ENCODE measurements around the gene STMN1. TPM values are rescaled to one million over a fixed set of nuclear protein-coding genes. Genes with fewer than 3 reads are reported as not detected.
A peak's percentile ranks its signal among the peaks of the same experiment; 100 is the strongest.

Gene STMN1
- total RNA-seq, 1 experiment from 2014 or later: 933 TPM

DNA sequence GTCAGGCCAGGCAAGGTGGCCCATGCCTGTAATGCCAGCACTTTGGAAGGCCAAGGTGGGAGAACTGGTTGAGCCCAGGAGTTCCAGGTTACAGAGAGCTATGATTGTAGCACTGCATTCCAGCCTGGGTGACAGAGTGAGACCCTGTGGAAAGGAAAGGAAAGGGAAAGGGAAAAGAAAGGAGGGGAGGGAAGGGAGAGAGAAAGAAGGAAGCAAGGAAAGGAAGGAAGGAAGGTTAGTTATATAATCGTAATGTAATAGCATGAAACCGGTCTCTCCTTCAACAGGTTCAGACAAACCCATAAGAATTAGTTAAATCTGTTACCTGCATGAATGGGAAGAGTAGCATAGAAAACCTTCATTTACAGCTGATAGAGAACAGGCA, 29.5 kb downstream of the STMN1 start:
- CTCF ChIA-PET: no interaction called here
- H3K27me3 ChIP-seq (replicated peaks; ENCODE audit: insufficient read depth, low read depth, low read length, poor library complexity): no peaks in the 10 kb centered on the region
- no peak for DNase-seq (ENCODE audit: low spot score)
- TF ChIP-seq, protein P1, sequence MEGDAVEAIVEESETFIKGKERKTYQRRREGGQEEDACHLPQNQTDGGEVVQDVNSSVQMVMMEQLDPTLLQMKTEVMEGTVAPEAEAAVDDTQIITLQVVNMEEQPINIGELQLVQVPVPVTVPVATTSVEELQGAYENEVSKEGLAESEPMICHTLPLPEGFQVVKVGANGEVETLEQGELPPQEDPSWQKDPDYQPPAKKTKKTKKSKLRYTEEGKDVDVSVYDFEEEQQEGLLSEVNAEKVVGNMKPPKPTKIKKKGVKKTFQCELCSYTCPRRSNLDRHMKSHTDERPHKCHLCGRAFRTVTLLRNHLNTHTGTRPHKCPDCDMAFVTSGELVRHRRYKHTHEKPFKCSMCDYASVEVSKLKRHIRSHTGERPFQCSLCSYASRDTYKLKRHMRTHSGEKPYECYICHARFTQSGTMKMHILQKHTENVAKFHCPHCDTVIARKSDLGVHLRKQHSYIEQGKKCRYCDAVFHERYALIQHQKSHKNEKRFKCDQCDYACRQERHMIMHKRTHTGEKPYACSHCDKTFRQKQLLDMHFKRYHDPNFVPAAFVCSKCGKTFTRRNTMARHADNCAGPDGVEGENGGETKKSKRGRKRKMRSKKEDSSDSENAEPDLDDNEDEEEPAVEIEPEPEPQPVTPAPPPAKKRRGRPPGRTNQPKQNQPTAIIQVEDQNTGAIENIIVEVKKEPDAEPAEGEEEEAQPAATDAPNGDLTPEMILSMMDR (conservative IDR thresholded peaks at IDR 0.05; ENCODE audit: low read depth, low read length): no peak
- TF ChIP-seq EZH2 (IDR thresholded peaks at IDR 0.05; ENCODE audit: borderline replicate concordance, low read depth, low read length, poor library complexity, severe bottlenecking): no peak
- BruUV-seq (replicated peaks): no TSS peak
- H3K36me3 ChIP-seq (ENCODE audit: insufficient read depth, low read length, poor library complexity, severe bottlenecking): no peaks in the 10 kb centered on the region
- intact Hi-C loops (cut with micrococcal nuclease; ENCODE audit: unreplicated experiment): no loop called here
- H3K4me1 ChIP-seq (ENCODE audit: insufficient read depth, low read length, poor library complexity, severe bottlenecking): peaks cover 7% of the 10 kb centered on the region
- no peaks in the 10 kb centered on the region for H3K9me3 ChIP-seq (ENCODE audit: low read depth, low read length, poor library complexity, severe bottlenecking)
- no peak overlapping the region for H3K4me3 ChIP-seq (ENCODE audit: low read depth, low read length, poor library complexity, severe bottlenecking)
- POLR2A ChIA-PET (ENCODE audit: low non-redundant PET): no interaction called here
- H3K27ac ChIP-seq (ENCODE audit: low read depth, low read length, poor library complexity, severe bottlenecking): no peak overlapping the region

DNA sequence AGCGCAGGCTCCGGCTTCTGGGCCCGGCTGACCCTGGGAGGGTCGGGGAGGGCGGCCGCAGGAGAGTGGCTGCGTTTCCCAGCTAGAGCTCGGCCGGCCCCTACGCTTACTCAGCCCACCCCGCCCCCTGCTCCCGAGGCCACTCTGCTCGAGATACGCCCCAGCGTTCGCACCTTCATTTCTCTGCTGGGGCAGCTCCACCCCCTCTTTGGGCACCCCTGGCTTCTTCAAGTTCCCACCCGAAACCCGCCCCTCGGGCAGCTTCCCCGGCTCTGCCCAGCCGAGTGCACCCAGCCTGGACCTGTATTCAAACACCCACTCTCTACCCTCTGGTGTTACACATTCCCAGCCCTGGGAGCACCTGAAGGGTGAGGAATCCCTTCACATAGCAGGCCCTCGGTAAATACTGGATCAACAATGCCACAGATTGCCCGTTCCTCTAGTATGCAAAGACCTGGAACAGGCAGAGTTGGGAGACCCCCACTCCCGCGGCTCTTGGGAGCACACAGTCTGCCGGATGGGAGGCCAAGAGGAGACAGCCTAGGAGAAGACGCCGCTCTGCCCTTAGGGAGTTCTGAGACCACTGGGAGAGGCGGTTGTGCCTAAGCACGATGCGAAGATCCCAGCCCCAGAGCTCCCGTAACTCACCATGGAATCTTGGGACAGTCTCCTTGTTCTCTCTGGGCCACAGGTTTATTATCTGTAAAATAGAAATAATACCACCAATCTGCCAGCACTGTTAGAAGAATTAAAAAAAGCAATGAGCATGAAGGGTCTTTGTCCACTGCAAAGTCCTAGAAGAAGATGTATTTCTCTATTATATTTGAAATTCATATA, 30.1 kb downstream of the STMN1 start:
- ChIA-PET CTCF (no interaction called here), POLR2A (ENCODE audit: low non-redundant PET) (no interaction called here)
- intact Hi-C loops (cut with micrococcal nuclease; ENCODE audit: unreplicated experiment): no loop called here
- H3K36me3 ChIP-seq (ENCODE audit: insufficient read depth, low read length, poor library complexity, severe bottlenecking): no peaks in the 10 kb centered on the region
- H3K9me3 ChIP-seq (ENCODE audit: low read depth, low read length, poor library complexity, severe bottlenecking): no peaks in the 10 kb centered on the region
- no peak for DNase-seq (ENCODE audit: low spot score)
- H3K4me1 ChIP-seq (ENCODE audit: insufficient read depth, low read length, poor library complexity, severe bottlenecking): peaks cover 7% of the 10 kb centered on the region
- TF ChIP-seq, protein P1 (conservative IDR thresholded peaks at IDR 0.05; ENCODE audit: low read depth, low read length): no peak
- TF ChIP-seq EZH2 (IDR thresholded peaks at IDR 0.05; ENCODE audit: borderline replicate concordance, low read depth, low read length, poor library complexity, severe bottlenecking): no peak
- no peaks in the 10 kb centered on the region for H3K27me3 ChIP-seq (replicated peaks; ENCODE audit: insufficient read depth, low read depth, low read length, poor library complexity)
- BruUV-seq (replicated peaks): no TSS peak
- H3K27ac ChIP-seq (ENCODE audit: low read depth, low read length, poor library complexity, severe bottlenecking): no peak overlapping the region
- peak overlapping the region; percentile 54 for H3K4me3 ChIP-seq (ENCODE audit: low read depth, low read length, poor library complexity, severe bottlenecking)

DNA sequence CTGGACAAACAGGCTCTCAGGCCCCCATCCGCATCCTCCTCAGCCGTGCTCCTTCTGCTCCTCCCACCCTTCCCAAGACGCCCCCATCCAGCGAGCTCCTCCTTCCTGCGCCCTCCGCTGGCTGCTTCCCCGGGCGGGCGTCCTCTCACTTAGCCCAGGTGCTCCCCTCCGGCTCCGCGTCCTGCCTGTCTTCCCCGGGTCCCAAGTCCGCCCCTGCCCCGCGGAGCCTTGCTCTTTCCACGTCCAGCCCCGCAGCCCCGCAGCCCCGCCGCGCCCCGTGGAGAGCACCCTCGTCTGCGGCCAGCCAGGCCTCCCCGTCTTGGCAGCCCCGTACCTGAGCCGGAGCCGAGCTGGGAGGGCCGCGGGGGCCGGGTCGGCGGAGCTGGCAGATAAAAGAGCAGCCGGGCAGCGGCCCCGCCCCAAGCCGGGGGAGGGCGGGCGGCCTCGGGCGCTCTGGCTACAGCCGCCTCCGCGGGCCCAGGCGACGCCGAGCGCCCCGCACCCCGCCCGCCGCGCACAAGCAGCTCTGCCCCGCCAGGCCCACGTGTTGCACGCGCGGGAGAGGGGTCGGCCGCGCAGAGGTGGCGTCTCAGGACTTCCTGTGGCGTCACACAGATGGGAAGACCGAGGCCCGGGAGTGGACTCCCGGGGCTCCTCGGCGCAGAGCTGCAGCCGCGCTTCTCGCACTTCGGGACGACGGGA, 30.9 kb downstream of the STMN1 start, which contains the start of gene PAQR7:
TSS of gene PAQR7 (minus strand) at position 555 of the 702 bp plus-strand sequence. CDS start 11,869 bp downstream, outside the sequence.
- Histone ChIP-seq H3K27me3 (replicated peaks; ENCODE audit: insufficient read depth, low read depth, low read length, poor library complexity) (no peaks in the 10 kb centered on the region), H3K27ac (ENCODE audit: low read depth, low read length, poor library complexity, severe bottlenecking) (no peak within 1 kb of the TSS), H3K9me3 (ENCODE audit: low read depth, low read length, poor library complexity, severe bottlenecking) (no peaks in the 10 kb centered on the region), H3K4me3 (ENCODE audit: low read depth, low read length, poor library complexity, severe bottlenecking) (peak within 1 kb of the TSS; percentile 54), H3K36me3 (ENCODE audit: insufficient read depth, low read length, poor library complexity, severe bottlenecking) (no peaks in the 10 kb centered on the region), H3K4me1 (ENCODE audit: insufficient read depth, low read length, poor library complexity, severe bottlenecking) (peaks cover 7% of the 10 kb centered on the region)
- ChIA-PET CTCF (no interaction called here), POLR2A (ENCODE audit: low non-redundant PET) (interaction anchor here (0.6 kb wide), 1 partner anchor 56 kb away, joined by 3 read pairs; the partner anchor contains the start of gene MTFR1L)
- DNase-seq (ENCODE audit: low spot score): peak; percentile 62
- no TSS peak for BruUV-seq (replicated peaks)
- TF ChIP-seq, protein P1 (conservative IDR thresholded peaks at IDR 0.05; ENCODE audit: low read depth, low read length): 0 out of 2 replicates have a peak, but pooled peaks have one; percentile 28
- TF ChIP-seq EZH2 (IDR thresholded peaks at IDR 0.05; ENCODE audit: borderline replicate concordance, low read depth, low read length, poor library complexity, severe bottlenecking): no peak
- intact Hi-C loops (cut with micrococcal nuclease; ENCODE audit: unreplicated experiment): no loop called here
